Lower leg skin (tissue), 4 donors: ENCODE measurements around the gene C16orf92. TPM values are rescaled to one million over a fixed set of nuclear protein-coding genes. Genes with fewer than 3 reads are reported as not detected.

ENCODE experiments used
- DNase-seq, 2 donors: peaks; one replicate each; pipeline ENCODE4 v3.0.0-alpha.2; 2019; ENCODE audit warnings: low spot score in 2 of 2
- H3K4me3 ChIP-seq: fragments of 200-600 bp; sonication (generic); 2 replicates; pipeline ENCODE4 v1.5.1; 2017; ENCODE audit warnings: mild to moderate bottlenecking, low read depth; ENCODE audit not compliant: poor library complexity, severe bottlenecking
- CTCF ChIP-seq, 3 donors: fragments of 450-650 bp; IDR thresholded peaks; one replicate each; pipeline ENCODE4 v1.5.1; 2016; ENCODE audit warnings: antibody characterized with exemption in 3 of 3, mild to moderate bottlenecking in 3 of 3, moderate library complexity in 2 of 3
- POLR2A ChIP-seq, 2 donors: fragments of 450-650 bp; IDR thresholded peaks; one replicate each; pipeline ENCODE4 v1.6.1; 2016 to 2017; ENCODE audit warnings: antibody characterized with exemption in 2 of 2, mild to moderate bottlenecking in 1 of 2, moderate library complexity in 1 of 2
- WGBS, 2 donors: methylation state at CpG; one replicate each; pipeline ENCODE4 v1.1.5; 2018; 5-methylcytosine and 5-hydroxymethylcytosine counted together
- intact Hi-C: fragments of 100-400 bp; cut with DNase I; formaldehyde crosslinking; loops from one replicate; pipeline ENCODE4 v1.15.0; 2023; ENCODE audit warnings: low total_unique reads
- total RNA-seq, 4 donors: library from RNA; depleted of rRNA; stranded (reverse); fragments of >200 nt; gene quantifications; one replicate each; pipeline ENCODE4 v1.1.0, GENCODE V29; 2016

The C16orf92 gene
- total RNA-seq, 4 donors from 2014 or later = not detected

DNA sequence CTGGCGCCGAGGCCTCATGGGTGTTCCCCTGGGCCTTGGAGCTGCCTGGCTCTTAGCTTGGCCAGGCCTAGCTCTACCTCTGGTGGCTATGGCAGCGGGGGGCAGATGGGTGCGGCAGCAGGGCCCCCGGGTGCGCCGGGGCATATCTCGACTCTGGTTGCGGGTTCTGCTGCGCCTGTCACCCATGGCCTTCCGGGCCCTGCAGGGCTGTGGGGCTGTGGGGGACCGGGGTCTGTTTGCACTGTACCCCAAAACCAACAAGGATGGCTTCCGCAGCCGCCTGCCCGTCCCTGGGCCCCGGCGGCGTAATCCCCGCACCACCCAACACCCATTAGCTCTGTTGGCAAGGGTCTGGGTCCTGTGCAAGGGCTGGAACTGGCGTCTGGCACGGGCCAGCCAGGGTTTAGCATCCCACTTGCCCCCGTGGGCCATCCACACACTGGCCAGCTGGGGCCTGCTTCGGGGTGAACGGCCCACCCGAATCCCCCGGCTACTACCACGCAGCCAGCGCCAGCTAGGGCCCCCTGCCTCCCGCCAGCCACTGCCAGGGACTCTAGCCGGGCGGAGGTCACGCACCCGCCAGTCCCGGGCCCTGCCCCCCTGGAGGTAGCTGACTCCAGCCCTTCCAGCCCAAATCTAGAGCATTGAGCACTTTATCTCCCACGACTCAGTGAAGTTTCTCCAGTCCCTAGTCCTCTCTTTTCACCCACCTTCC is 35.5 kb upstream of the C16orf92 start:
- no peak for TF ChIP-seq CTCF (IDR thresholded peaks at IDR 0.05)
- no peak for TF ChIP-seq POLR2A (IDR thresholded peaks at IDR 0.05)
- WGBS, 2 donors = 96 to 97% methylated on average over 10 to 31 of the region's 35 CpGs
- intact Hi-C loops = no loop called here
- no peak for DNase-seq
- no peak overlapping the region for H3K4me3 ChIP-seq

GRCh38 chr16:29988346-29989075 is 34.5 kb upstream of the C16orf92 start:
- no peak overlapping the region for H3K4me3 ChIP-seq
- DNase-seq = no peak
- WGBS, 2 donors = 86 to 89% methylated on average over 17 of the region's 17 CpGs
- intact Hi-C loops = no loop called here
- TF ChIP-seq POLR2A (IDR thresholded peaks at IDR 0.05) (no peak), CTCF (IDR thresholded peaks at IDR 0.05) (no peak)

GRCh38 chr16:29989111-29989858 is 33.7 kb upstream of the C16orf92 start:
- intact Hi-C loops = no loop called here
- WGBS, 2 donors = 84% methylated on average over 23 of the region's 23 CpGs
- H3K4me3 ChIP-seq = no peak overlapping the region
- TF ChIP-seq CTCF (IDR thresholded peaks at IDR 0.05) = no peak
- no peak for TF ChIP-seq POLR2A (IDR thresholded peaks at IDR 0.05)
- no peak for DNase-seq

DNA sequence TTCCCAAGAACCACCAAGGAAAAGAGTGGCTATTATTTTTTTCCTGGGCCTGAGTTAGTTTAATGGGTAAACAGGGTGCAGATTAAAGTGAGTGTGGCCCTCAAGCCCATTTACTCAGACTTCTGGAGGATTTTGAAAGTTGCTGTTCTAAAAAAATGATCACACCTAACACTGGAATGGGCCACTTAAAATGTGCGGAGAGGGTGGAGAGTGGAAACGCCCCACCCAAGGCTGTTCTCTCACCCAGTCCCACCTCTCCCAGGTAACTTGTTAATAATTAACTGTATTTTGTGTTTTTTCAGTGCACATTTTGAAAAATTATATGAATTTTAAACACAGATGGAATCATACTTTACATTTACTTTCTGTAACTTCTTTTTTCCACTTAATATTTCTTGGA is 33.0 kb upstream of the C16orf92 start:
- TF ChIP-seq POLR2A (IDR thresholded peaks at IDR 0.05) (no peak), CTCF (IDR thresholded peaks at IDR 0.05) (no peak)
- WGBS, 2 donors = 88 to 89% methylated on average over 2 of the region's 2 CpGs
- H3K4me3 ChIP-seq = no peak overlapping the region
- no peak for DNase-seq
- intact Hi-C loops = no loop called here

GRCh38 chr16:29990883-29991570 is 32.0 kb upstream of the C16orf92 start:
- no peak for DNase-seq

More at GRCh38 chr16:29990883-29991570, 32.0 kb upstream of the C16orf92 start:
- H3K4me3 ChIP-seq = no peak overlapping the region
- 95% methylated on average over 12 to 31 of the region's 35 CpGs for WGBS, 2 donors
- TF ChIP-seq POLR2A (IDR thresholded peaks at IDR 0.05) (no peak), CTCF (IDR thresholded peaks at IDR 0.05) (no peak)
- intact Hi-C loops = no loop called here
